Smooth muscle cell of the brain vasculature (primary cell): Measurements from ENCODE around the gene LDLRAD3.

Experiments used
- DNase-seq: peaks from one replicate; pipeline ENCODE4 v3.0.0-alpha.2; 2012; ENCODE audit warnings: low read depth, low spot score

Gene LDLRAD3

GRCh38 chr11:35955636-35956035 is 11.8 kb downstream of the LDLRAD3 start:
- DNase-seq = no peak

DNA sequence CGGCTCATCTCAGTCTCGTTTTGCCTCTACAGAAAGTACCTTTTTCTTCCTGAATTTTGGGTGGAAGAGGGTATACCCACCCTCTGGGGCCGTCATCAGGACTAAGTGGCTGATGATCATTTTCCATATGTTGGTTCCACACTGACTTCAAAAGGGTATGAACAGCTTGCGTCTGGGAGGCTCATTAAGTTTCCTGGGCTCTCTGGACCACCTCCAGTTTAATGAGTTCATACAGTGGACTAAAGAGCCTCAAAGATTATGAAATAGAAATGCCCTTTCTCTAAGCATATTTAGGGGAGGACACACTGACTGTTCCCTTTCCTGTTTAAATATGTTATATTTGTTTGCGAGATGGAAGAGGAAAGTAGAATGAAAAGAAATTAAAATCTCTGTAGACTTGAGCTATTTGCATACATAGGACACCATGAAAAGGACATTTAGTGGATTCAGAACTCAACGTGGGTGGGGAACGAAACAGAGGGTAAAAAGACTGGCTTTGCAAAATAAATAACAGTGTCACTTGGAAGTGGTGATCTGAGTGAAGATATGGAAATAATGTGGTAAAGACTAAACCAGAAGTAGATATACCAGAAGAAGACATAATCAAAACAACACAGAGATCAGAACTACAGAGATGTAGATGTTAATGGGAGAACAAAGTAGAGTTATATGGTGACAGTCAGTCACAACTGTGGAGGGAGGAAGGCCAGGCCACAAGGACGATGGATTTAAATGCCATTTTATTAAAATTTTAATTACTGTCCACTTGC is 18.7 kb downstream of the LDLRAD3 start:
- DNase-seq = no peak

- no peak for DNase-seq
Observed at GRCh38 chr11:35963911-35964310, 20.0 kb downstream of the LDLRAD3 start.

DNA sequence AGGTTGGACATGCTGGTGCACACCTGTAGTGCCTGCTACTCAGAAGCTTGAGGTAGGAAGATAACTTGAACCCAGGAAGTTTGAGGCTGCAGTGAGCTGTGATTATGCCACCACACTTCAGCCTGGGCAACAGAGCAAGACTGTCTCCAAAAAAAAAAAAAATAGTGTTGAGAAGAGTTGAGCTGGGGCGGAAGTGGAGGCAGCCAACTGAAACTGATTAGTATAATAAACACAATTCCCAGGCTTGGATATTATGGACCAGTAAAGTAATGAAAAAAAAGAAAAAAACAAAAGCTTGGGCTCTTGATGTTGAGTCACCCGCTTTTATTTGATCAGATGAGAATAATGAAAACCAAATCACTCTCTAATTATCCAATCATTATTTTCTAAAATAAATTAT is 21.0 kb downstream of the LDLRAD3 start:
- no peak for DNase-seq

- no peak for DNase-seq
Observed at GRCh38 chr11:35967042-35967441, 23.2 kb downstream of the LDLRAD3 start.

GRCh38 chr11:35968386-35969088 is 24.7 kb downstream of the LDLRAD3 start:
- DNase-seq = no peak

- no peak for DNase-seq
Observed at GRCh38 chr11:35969089-35970042, 25.5 kb downstream of the LDLRAD3 start.

DNA sequence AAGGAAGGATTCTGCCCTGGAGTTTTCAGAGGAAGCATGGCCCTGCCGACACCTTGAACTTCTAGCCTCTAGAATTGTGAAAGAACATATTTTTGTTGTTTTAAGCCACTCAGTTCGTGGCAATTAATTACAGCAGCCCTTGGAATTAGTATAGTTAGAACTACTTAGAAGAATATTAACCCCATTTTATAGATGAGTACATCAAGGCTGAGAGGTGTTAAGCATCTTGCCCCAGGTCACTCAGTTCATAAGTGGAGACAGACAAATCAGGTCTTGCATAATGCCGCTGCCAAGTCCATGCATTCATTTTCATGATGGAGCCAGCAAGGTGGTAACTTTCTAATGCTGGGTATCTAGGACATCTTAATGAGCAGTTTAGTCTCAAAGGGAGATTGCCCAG is 26.6 kb downstream of the LDLRAD3 start:
- no peak for DNase-seq

DNA sequence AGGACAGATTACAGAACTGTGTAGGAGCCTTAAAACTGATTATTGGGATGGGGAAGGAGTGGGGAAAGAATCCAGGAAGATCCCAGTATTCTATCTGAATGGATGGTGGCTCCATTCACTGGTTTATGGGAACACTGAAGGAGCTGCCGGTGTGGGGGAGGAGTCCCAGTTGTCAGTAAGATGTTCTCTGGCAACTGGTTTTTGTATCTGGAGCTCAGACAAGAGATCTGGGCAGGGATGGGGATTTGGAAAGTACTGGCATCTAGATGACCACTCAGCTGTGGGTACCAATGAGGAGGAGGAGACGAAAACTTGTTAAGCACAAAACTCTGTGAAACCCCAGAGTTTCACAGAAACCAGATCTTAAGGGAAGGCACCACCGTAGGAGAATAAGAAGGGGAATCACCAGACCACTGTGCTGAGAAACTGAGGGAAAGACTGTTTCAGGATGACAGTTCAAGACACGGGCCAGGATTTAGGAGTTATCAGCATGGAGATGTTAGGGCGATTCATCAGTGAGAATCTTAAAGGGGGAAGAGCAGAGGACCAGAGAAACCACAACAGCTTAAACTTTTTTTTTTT is 28.1 kb downstream of the LDLRAD3 start:
- DNase-seq = no peak

- DNase-seq = no peak
Observed at GRCh38 chr11:35974882-35975589, 31.2 kb downstream of the LDLRAD3 start.

DNA sequence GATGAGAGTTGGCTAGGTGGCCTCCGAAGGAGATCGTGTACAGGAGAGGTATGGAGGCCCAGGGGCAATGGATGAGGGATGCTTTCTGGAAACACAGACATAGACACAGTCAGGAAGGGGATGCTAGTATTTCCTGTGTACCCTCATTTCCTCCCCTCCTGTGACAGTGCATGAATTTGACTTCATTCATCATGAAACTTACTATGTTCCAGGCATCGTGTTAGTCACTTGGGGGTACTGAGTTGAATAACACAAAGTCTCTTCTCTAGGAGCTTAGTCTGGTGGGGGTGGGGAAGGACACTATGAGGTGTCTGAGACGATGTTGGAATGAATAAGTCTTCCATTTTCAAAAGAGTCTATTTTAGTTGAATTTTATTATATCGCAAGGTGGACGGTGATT is 32.6 kb downstream of the LDLRAD3 start:
- no peak for DNase-seq

DNA sequence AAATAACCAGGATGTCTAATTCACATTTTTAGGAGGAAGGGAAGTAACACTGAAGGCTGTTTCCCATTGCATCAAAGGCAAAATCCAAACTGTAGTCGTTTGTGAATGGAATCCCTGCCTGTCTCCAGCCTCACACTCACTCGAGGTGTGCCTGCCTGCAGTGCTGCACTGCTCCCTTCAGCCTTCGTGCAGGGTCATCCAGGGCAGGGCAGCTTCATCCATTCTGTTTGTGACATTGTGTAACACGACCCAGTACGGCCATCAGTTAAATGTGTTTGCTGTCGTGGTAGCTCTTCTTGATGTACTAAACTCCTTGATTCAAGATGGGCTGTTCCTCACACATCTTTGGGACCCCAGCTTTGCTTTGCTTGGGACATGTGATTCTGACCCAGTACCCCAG is 34.3 kb downstream of the LDLRAD3 start:
- DNase-seq = no peak

DNA sequence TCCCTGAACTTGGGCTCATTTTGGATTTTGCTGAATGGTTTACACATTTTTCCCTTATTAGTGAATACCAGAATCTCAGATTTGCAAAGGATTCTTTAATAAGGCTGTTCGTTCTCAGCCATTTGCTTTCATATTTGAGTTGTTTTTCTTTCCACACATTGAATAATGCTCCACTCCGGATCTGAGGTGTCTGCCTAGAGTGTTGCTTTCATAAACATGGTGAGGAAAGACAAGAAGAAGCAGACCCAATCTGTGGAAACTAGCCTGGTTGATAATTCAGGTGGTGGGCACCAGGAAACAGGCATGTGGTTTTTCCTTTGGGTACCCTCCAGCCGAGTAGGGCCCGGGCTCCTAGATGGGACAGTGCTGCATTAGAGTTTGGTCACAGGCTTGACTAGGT is 35.0 kb downstream of the LDLRAD3 start:
- no peak for DNase-seq

DNA sequence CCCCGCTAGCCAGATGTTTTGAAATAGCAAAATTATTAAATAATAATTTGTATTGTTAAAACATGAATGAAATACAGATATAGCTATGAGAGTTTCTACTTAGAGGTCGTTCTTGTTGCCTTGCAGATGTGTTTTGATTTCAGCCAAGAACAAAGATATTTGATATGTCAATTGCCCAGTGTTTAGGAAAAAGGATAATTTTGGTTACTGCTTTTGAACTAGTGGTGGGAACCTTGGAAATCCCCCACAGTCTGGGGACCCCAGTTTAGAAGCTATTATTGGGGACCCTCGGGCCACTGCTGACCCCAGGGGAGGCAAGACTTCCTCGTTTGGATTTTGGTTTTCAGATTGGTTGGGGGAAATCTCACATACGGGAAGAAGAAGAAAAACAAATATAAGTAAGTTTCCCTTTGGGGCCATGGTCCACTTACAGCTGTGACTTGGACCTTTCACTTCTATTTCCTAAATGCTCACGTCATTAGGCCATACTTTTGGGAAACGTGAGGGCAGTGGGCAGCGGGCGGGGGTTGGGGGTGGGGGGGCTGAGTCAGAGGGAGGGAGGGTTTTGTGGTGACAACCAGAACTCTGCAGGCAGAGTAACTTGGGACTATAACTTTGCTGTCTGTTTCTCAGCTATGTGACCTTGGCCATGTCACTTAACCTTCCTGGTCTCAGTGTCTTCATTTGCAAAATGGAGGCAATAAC is 37.0 kb downstream of the LDLRAD3 start:
- DNase-seq = peak; percentile 52

- DNase-seq = no peak
Observed at GRCh38 chr11:35981581-35981980, 37.7 kb downstream of the LDLRAD3 start.

DNA sequence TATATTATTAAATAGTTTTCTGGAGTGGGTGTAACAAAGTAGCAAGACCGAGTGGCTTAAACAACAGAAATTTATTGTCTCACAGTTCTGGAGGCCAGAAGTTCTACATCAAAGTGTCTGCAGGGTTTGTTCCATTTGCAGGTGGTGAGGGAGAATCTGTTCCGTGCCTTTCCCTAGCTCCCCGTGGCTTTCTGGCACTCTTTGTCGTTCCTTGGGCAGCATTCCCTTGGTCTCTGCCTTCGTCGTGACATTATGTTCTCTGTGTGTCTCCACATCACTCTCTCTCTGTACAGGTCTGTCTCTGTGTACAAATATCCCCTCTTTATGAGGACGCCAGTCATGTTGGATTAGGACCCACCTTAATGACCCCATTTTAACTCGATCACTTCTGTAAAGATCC is 38.2 kb downstream of the LDLRAD3 start:
- no peak for DNase-seq

DNA sequence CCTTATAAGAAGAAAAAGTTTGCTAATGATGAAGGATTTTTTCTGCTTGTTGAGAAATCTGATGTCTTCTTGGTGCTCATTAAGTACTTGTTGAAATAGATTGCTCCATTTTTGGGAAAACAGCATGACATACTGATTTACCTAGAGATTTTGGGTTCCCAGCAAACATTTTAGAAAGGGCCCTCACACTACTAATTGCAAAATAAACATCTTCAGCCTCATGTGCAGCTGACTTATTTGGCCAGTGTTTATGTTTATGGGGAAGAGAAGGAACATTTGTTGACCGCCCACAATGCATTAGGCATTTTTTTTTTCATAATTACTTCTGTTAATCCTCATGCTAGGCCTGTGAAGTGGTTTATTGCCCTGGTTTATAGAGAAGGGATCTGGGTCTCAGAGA is 40.1 kb downstream of the LDLRAD3 start:
- DNase-seq = no peak

- no peak for DNase-seq
Observed at GRCh38 chr11:35986947-35987346, 43.1 kb downstream of the LDLRAD3 start.

GRCh38 chr11:35990170-35990569 is 46.3 kb downstream of the LDLRAD3 start:
- DNase-seq = no peak

GRCh38 chr11:35990816-35991215 is 47.0 kb downstream of the LDLRAD3 start:
- no peak for DNase-seq

DNA sequence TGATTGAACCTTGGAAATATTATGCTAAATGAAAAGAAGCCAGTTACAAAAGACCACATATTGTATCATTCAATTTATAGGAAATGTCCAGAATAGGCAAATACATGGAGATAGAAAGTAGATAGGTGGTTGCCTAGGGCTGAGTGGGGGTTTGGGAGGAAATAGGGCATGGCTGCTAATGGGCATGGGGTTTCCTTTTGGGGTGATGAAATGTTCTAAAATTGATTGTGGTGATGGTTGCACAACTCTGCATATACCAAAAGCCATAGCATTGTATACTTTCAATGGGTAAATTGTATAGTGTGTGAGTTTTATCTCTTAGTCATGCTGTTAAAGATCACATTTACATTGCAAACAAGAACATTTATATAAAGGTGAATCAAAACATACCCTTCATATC is 48.7 kb downstream of the LDLRAD3 start:
- DNase-seq = no peak
